IPS-NIHi11 (cell line): ENCODE measurements around the gene SUGCT.
A peak's percentile ranks its signal among the peaks of the same experiment; 100 is the strongest.
"Not testable (repeated sequence)": the region's sequence is repeated elsewhere in the genome, so short reads cannot be mapped to it uniquely, and the experiment has no call there.

Experiments
- DNase-seq: peaks from one replicate; pipeline ENCODE4 v3.0.0; 2012; ENCODE audit warnings: mixed read lengths, low spot score

Gene SUGCT

GRCh38 chr7:40580776-40581175 is 446.0 kb downstream of the SUGCT start:
- no peak for DNase-seq

GRCh38 chr7:40582539-40582938 is 447.7 kb downstream of the SUGCT start:
- no peak for DNase-seq

DNA sequence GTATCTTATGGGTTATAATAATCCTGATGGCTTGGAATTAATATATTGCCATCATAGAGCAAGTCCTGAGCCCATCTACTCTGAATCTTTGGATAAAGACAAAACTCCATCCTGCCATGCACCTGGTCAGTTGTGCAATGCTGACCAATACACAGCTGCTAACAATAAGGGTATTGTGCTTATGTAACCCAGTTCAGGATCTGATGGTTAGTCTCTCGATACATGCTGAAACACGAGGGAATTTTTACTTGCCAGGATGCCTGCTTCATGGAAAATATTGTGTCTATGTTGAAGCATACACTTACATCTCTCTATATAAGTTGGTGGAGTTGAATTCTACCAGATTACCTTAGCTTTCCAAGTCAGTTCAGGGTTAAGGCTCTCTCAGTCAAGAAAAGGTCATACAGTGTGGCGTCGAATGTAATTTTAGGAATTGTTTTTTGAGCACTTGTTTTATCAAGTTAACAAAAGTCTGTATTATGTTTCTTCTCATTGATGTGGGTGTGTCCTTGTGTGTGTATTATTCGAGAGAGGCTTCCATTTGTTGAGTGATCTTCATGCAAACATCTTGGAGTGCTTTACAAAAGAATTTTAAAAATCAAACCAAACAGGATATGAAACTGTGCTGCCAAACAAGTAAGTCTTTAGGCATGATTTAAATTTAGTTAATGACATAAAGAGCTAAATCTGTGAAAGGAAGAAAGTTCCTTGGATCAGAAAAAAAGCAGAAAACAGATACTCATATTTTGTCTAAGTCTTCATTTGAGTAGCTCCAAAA is 449.1 kb downstream of the SUGCT start:
- DNase-seq, result no peak

DNA sequence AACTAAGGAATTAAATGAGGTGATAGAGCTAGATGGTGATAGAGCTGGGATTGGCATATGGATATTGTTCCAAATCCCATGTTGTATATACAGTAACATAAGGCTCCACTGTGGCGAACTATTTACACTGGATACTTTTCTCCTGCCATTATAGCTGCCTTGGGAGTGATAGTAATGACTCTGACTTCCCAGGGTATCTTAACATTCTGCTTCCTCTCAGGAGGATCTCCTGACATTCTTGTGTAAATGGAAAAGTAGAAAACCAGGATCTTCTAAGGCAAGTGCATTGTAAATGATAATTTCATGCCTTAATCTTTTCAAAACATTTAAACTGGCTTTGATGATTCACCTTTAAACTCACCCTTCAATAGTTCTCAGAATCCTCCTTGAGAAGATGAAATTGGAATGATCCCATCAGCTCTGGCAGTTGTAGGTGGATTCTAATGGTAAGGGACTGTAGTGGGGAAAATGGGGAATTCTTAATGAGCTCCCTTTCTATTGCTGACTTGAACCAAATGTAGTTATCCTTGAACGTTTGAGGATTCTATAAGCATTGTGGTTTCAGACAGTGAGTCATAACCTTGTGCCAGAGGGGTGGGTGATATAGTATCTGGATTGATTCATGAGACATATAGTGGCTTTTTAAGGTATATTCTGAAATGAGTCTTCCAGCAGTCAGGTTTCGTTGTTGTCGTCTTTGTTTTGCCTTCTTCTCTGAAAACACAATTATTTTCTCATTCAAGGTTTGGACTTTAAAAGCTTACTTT is 450.0 kb downstream of the SUGCT start:
- no peak for DNase-seq

- DNase-seq, result no peak
Measured at GRCh38 chr7:40586197-40586596, 451.4 kb downstream of the SUGCT start.

- DNase-seq, result no peak
Measured at GRCh38 chr7:40587419-40587818, 452.6 kb downstream of the SUGCT start.

GRCh38 chr7:40595129-40595528 is 460.3 kb downstream of the SUGCT start:
- no peak for DNase-seq

- no peak for DNase-seq
Measured at GRCh38 chr7:40595832-40596231, 461.0 kb downstream of the SUGCT start.

GRCh38 chr7:40597517-40597916 is 462.7 kb downstream of the SUGCT start:
- no peak for DNase-seq

GRCh38 chr7:40598915-40599314 is 464.1 kb downstream of the SUGCT start:
- no peak for DNase-seq

- DNase-seq, result no peak
Measured at GRCh38 chr7:40599836-40600235, 465.0 kb downstream of the SUGCT start.

- not testable (repeated sequence) for DNase-seq
Measured at GRCh38 chr7:40602351-40602750, 467.5 kb downstream of the SUGCT start.

- peak; percentile 68 for DNase-seq
Measured at GRCh38 chr7:40604601-40605438, 470.0 kb downstream of the SUGCT start.

- no peak for DNase-seq
Measured at GRCh38 chr7:40608321-40609075, 473.7 kb downstream of the SUGCT start.

DNA sequence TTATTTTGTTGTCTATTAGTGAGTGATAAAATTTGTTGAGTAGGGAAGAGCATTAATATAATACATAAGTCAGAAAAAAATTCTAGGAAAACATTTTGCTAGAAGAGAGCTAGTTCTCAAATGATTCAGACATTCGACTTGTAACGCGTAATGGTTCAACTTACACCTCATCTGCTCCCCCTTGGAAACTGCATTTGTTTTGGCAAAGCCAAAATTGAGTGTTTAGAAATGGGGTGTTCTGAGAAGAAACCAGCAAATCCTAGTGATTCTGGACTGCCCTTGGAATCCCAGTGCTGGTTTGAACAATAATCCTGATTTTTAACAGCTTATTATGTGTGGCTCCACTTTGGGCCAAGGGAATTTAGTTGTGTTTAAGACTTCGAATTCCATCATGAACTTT is 475.7 kb downstream of the SUGCT start:
- no peak for DNase-seq

GRCh38 chr7:40611095-40611871 is 476.5 kb downstream of the SUGCT start:
- DNase-seq, result no peak

DNA sequence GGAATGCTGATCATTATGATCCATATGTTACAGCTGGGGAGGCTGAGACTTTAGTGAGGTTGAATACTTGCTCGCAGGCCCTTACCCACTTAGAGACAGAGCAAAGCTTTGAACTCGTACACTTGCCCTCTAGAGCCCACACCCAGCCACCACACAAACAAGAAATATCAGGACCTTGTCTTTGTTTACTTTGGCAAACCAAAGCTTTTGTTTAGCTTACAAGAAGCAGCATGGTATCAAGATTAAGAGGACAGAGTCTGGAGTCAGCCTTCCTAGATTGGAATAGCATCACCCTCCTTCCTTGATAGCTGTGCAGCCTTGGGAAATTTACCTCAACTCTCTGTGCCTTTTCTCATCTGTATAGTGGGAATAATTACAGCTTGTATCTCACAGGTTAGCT is 477.5 kb downstream of the SUGCT start:
- no peak for DNase-seq

DNA sequence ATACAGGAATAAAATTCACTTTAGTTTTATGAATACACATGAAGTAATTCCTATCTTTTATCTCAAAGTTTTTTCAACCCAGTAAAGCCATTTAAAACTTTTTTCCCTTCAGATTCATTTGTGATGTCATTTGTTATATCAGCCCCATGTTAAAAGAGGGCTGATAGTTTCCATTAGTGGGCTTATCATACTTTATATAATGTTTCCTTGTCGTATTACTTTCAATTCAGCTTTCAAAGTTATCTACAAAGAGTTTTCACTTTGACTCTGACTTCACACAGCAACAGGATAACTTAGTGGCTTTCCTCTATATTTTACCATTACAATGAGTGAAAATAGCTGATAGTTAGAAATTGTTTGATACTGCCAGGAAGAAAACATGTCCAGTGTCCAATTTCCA is 484.8 kb downstream of the SUGCT start:
- DNase-seq, result no peak

GRCh38 chr7:40621592-40621998 is 486.8 kb downstream of the SUGCT start:
- DNase-seq, result no peak

DNA sequence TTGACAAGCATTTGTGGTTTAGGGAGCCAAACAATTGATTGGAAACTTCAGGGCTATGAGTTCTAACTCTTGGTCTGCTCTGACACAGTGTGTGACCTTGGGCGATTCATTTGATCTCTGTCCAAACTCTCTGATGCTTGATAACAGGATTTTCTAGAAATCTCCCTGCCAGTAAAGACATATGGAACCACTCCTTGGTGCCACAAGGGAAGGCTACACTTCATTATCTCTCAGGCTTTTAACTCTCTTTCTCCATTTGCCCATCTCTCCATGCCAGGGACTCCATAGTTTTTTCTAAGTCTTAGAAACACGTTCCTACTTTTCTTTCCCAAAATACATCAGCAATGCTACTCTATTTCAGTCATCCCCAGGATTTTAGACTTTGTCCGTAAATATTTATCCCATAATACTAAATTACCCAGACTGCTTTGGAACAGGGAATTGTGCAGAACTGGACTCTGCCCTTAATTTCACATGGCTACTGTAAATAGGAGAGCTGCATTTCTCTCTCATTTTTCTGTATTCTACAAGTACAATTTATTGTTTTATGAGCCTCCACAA is 488.2 kb downstream of the SUGCT start:
- no peak for DNase-seq

DNA sequence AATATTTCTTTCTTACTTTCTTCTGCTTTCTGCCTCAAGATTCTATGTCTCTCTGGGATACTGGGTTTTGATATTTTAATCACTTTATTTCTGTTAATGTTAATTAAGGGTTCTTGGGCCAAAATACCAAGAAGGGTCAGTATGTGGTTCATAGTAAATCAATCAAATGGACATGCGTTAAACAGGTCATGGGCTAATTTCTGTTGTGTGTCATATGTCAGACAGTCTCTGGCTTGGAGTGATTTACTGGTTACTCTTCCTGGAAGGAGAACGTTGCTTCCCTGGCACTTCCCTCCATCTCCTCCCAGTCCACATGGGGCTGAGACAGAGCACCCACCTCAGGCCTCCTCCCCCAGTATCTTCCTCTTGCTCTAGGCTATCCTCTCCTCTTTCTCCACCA is 489.1 kb downstream of the SUGCT start:
- DNase-seq, result no peak
